Activated T-helper 2 cell treated with anti-CD3 and anti-CD28 coated beads, Interferon-gamma antibody, Interleukin-2, Interleukin-4, amounts not matched to agents 10 μg/mL and 5 μg/mL and 100 μg/mL, durations not matched to agents 14 hours and 24 hours and 36 hours (primary cell): ENCODE measurements around the gene PPP1R14D. TPM values are rescaled to one million over a fixed set of nuclear protein-coding genes. Genes with fewer than 3 reads are reported as not detected.

ENCODE experiments used
- DNase-seq: peaks from one replicate; pipeline ENCODE4 v3.0.0; 2021; ENCODE audit warnings: low spot score
- H3K27ac Mint-ChIP-seq: one replicate; pipeline ENCODE4 v1.8.0; 2021; ENCODE audit warnings: mixed read lengths
- H3K27me3 Mint-ChIP-seq: one replicate; pipeline ENCODE4 v1.8.0; 2021; ENCODE audit warnings: low read depth, mixed read lengths
- H3K36me3 Mint-ChIP-seq: one replicate; pipeline ENCODE4 v1.8.0; 2021; ENCODE audit warnings: low read depth, mixed read lengths
- H3K4me1 Mint-ChIP-seq: one replicate; pipeline ENCODE4 v1.8.0; 2021; ENCODE audit warnings: low read depth, mixed read lengths
- H3K4me3 Mint-ChIP-seq: one replicate; pipeline ENCODE4 v1.8.0; 2021; ENCODE audit warnings: low read depth, mild to moderate bottlenecking, moderate library complexity, mixed read lengths
- H3K9me3 Mint-ChIP-seq: one replicate; pipeline ENCODE4 v1.8.0; 2021; ENCODE audit warnings: mixed read lengths
- intact Hi-C: fragments of 100-400 bp; cut with micrococcal nuclease; formaldehyde crosslinking; loops from one replicate; pipeline ENCODE4 v1.15.1; 2023
- total RNA-seq: library from RNA; stranded (reverse); gene quantifications from 2 replicates; pipeline ENCODE4 v1.2.3, GENCODE V29; 2022

The PPP1R14D gene
- total RNA-seq, 1 donor from 2014 or later: not detected

DNA sequence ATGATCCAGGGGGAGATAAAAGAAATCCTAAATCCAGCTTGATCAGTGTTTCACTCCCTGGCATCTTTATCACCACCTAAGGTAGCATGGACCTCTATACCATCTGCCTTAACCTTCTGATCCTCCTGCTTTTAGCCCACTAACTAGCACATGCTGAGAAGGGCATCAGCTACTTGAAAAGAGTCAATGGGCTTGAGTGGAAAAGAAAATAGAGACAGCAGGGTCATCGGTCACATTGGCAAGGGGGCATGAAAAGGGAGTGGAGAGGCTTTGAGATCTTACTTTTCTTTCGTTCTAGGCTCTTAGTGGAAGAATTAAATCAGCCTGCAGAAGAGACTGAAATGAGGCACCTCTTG, 21.9 kb downstream of the PPP1R14D start:
- Mint-ChIP-seq H3K27me3 (no peaks in the 10 kb centered on the region), H3K9me3 (no peaks in the 10 kb centered on the region), H3K4me3 (peak overlapping the region; percentile 96), H3K4me1 (peaks cover 21% of the 10 kb centered on the region), H3K36me3 (peaks cover 22% of the 10 kb centered on the region), H3K27ac (peak overlapping the region; percentile 98)
- intact Hi-C loops: loop anchor here (1.0 kb wide), 5 partner anchors 38 to 425 kb away; partner anchors contain the start of genes CHP1, RMDN3, SPINT1 and VPS18
- no peak for DNase-seq

DNA sequence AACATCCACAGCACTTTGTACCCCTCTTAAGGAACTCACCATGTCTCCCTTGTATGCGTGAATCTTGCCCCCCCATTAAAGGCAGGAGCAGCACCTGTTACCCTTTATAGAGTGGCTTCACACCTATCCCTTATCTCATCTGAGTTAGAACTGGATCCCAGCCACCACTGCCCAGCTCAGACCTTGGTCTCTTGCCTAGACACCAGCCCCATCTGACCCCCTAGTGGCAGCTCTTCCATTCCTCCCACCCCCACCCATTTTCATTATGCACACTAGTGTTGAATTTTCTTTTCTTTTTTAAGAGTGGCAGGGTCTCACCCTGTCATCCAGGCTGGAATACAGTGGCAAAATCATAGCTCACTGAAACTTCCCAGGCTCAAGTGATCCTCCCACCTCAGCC, 24.8 kb downstream of the PPP1R14D start:
- no peaks in the 10 kb centered on the region for H3K27me3 Mint-ChIP-seq
- no peak overlapping the region for H3K4me3 Mint-ChIP-seq
- H3K27ac Mint-ChIP-seq: no peak overlapping the region
- no peak for DNase-seq
- no peaks in the 10 kb centered on the region for H3K9me3 Mint-ChIP-seq
- intact Hi-C loops: no loop called here
- peaks cover 17% of the 10 kb centered on the region for H3K4me1 Mint-ChIP-seq
- H3K36me3 Mint-ChIP-seq: peaks cover 12% of the 10 kb centered on the region

DNA sequence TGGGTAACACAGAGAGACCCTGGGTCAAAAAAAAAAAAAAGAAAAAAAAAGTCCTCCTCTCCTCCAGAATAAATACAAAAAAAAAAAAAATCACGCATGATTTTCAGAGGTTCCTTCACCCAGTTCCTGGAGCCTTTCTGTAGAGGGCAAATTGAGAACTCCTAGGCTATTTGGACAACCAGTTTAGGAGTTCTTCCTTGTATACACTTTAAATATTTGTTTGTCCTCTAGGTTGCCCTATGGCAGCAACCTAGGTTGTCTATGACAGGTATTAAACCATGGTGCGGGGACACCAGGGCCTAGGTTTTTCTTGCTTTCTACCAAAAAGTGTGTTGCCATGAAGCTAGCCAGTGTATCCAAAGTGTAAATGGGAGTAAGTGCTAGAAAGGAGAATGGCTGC, 25.4 kb downstream of the PPP1R14D start:
- intact Hi-C loops: no loop called here
- H3K27ac Mint-ChIP-seq: no peak overlapping the region
- DNase-seq: no peak
- no peaks in the 10 kb centered on the region for H3K9me3 Mint-ChIP-seq
- peaks cover 16% of the 10 kb centered on the region for H3K36me3 Mint-ChIP-seq
- no peaks in the 10 kb centered on the region for H3K27me3 Mint-ChIP-seq
- no peak overlapping the region for H3K4me3 Mint-ChIP-seq
- H3K4me1 Mint-ChIP-seq: peaks cover 15% of the 10 kb centered on the region

GRCh38 chr15:40799523-40799922, 29.0 kb downstream of the PPP1R14D start:
- H3K4me1 Mint-ChIP-seq: peaks cover 14% of the 10 kb centered on the region
- H3K27me3 Mint-ChIP-seq: no peaks in the 10 kb centered on the region
- intact Hi-C loops: no loop called here
- H3K27ac Mint-ChIP-seq: peak overlapping the region; percentile 1
- H3K36me3 Mint-ChIP-seq: peaks cover 20% of the 10 kb centered on the region
- DNase-seq: no peak
- no peaks in the 10 kb centered on the region for H3K9me3 Mint-ChIP-seq
- H3K4me3 Mint-ChIP-seq: no peak overlapping the region

DNA sequence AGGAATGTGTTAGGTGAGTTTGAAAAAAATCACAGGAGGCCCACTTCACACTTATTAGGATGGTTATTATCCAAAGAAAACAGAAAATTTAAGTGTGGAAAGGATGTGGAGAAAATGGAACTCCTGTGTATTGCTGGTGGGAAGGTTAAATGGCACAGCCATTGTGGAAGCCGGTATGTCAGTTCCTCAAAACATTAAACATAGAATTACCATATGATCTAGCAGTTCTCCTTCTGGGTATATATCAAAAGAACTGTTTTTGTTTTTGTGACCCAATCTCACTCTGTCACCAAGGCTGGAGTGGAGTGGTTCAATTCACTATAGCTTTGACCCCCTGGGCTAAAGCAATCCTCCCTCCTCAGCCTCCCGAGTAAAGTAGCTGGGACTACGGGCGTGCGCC, 32.0 kb downstream of the PPP1R14D start:
- Mint-ChIP-seq H3K4me1 (peaks cover 16% of the 10 kb centered on the region), H3K9me3 (no peaks in the 10 kb centered on the region), H3K27ac (no peak overlapping the region), H3K4me3 (no peak overlapping the region), H3K36me3 (peaks cover 26% of the 10 kb centered on the region), H3K27me3 (no peaks in the 10 kb centered on the region)
- intact Hi-C loops: no loop called here
- no peak for DNase-seq

DNA sequence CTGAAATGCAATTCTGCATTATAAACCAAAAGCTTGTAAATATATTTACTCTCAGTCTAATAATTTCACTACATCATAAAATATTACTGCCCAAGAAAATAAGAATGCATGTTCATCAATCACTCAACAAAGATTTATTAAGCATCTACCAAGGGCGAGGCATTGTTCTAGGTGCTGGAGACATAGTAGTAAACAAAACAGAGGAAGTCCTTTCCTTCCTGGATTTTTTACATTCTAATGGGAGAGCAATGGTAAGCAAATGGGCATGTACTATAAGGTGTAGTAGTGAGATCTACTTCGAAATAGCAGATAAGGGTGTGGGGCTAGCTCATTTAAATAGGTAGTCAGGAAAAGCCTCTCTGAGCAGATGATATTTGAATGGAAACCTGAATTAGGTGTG, 32.5 kb downstream of the PPP1R14D start:
- no peaks in the 10 kb centered on the region for H3K9me3 Mint-ChIP-seq

GRCh38 chr15:40793216-40793989, 35.1 kb downstream of the PPP1R14D start:
- DNase-seq: no peak
- intact Hi-C loops: no loop called here
- Mint-ChIP-seq H3K27me3 (no peaks in the 10 kb centered on the region), H3K9me3 (no peaks in the 10 kb centered on the region), H3K4me3 (no peak overlapping the region), H3K27ac (peak overlapping the region; percentile 42), H3K36me3 (peaks cover 17% of the 10 kb centered on the region), H3K4me1 (peaks cover 15% of the 10 kb centered on the region)

More for the DNA sequence above, 32.5 kb downstream of the PPP1R14D start:
- Mint-ChIP-seq H3K36me3 (peaks cover 24% of the 10 kb centered on the region), H3K27me3 (no peaks in the 10 kb centered on the region), H3K4me1 (peaks cover 16% of the 10 kb centered on the region), H3K27ac (no peak overlapping the region), H3K4me3 (no peak overlapping the region)
- intact Hi-C loops: no loop called here
- DNase-seq: no peak

DNA sequence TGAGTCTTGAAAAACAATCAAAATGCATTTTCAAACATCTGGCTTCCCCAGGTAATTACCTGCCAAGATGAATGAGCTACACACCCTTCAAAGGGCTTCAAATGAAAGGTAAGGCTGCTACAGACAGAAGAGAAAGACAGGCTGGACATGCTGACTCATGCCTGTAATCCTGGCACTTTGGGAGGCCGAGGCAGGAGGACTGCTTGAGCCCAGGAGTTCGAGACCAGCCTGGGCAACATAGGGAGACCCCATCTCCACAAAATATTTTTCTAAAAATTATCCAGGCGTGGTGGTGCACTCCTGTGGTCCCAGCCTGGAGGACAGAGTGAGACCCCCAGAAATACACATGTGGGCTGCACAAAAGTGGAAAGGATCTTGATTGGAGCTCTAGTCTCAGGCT, 36.1 kb downstream of the PPP1R14D start:
- no peak for DNase-seq
- Mint-ChIP-seq H3K4me3 (no peak overlapping the region), H3K36me3 (peaks cover 10% of the 10 kb centered on the region), H3K27me3 (no peaks in the 10 kb centered on the region), H3K27ac (no peak overlapping the region), H3K4me1 (peaks cover 18% of the 10 kb centered on the region), H3K9me3 (no peaks in the 10 kb centered on the region)
- intact Hi-C loops: no loop called here

DNA sequence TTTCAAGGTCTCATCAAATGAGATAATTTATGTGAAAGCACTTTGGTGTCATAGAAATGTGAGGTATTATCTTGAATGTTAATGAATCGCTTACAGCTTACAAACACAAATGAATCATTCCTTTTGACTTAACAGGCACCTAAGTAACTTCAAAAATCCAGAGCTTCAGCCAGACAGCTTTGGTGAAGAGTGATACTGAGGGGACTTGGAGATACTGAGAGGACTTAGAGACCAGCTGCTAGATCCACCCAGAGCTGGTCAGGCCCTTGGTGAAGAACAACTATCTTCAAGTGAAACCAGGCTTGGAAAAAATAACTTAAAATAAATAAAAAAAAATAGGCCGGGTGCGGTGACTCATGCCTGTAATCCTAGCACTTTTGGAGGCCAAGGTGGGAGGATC, 37.8 kb downstream of the PPP1R14D start:
- Mint-ChIP-seq H3K9me3 (no peaks in the 10 kb centered on the region), H3K36me3 (peaks cover 10% of the 10 kb centered on the region)
- no peak for DNase-seq

DNA sequence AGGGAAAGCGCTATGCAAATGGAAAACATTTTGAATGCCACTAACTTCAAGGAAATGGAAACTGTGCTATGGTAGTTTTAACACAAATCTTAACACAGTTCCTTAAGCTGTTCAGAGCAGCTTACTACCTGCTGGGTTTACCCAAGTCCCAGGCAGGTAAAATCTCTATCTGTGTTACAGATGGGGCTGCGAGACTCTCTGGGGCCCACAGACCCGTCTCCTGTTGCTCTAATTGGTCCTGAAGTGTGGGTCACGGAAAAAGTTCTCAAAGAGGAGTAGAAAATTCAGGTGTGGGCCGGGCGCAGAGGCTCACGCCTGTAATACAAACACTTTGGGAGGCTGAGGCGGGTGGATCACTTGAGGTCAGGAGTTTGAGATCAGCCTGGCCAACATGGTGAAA, 38.5 kb downstream of the PPP1R14D start:
- no peaks in the 10 kb centered on the region for H3K27me3 Mint-ChIP-seq
- H3K36me3 Mint-ChIP-seq: peaks cover 10% of the 10 kb centered on the region
- intact Hi-C loops: no loop called here
- peaks cover 20% of the 10 kb centered on the region for H3K4me1 Mint-ChIP-seq
- H3K27ac Mint-ChIP-seq: no peak overlapping the region
- no peak overlapping the region for H3K4me3 Mint-ChIP-seq
- no peaks in the 10 kb centered on the region for H3K9me3 Mint-ChIP-seq
- no peak for DNase-seq

More for the DNA sequence above, 37.8 kb downstream of the PPP1R14D start:
- Mint-ChIP-seq H3K4me1 (peaks cover 20% of the 10 kb centered on the region), H3K4me3 (no peak overlapping the region), H3K27ac (no peak overlapping the region), H3K27me3 (no peaks in the 10 kb centered on the region)
- intact Hi-C loops: no loop called here

DNA sequence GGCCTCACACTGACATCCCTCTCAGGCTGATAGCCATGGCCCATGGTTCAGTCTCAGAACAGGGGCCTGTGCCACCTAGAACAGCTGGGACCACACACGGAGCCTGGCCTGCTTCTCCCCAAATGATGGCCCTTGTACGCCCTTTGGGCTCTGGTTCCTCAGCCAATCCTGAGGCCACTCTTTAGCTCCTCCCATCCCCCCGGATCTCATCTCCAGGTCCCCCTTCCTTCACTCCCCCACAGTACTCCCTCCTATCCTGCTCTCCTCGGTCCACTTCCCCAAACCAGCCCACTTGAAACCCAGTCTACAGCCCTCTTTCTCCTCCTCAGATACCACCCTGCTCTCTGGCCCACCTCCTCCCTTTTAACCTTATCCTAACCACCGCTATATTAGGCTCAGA, 39.4 kb downstream of the PPP1R14D start:
- no peaks in the 10 kb centered on the region for H3K9me3 Mint-ChIP-seq
- H3K27me3 Mint-ChIP-seq: no peaks in the 10 kb centered on the region
- H3K4me3 Mint-ChIP-seq: no peak overlapping the region
- H3K36me3 Mint-ChIP-seq: peaks cover 10% of the 10 kb centered on the region
- H3K4me1 Mint-ChIP-seq: peaks cover 20% of the 10 kb centered on the region
- H3K27ac Mint-ChIP-seq: peak overlapping the region; percentile 9
- intact Hi-C loops: no loop called here
- no peak for DNase-seq

- Mint-ChIP-seq H3K4me1 (peaks cover 17% of the 10 kb centered on the region), H3K4me3 (no peak overlapping the region), H3K9me3 (no peaks in the 10 kb centered on the region), H3K27me3 (no peaks in the 10 kb centered on the region), H3K36me3 (peaks cover 7% of the 10 kb centered on the region), H3K27ac (peak overlapping the region; percentile 15)
- DNase-seq: no peak
- intact Hi-C loops: no loop called here
These were observed 40.5 kb downstream of the PPP1R14D start for GRCh38 chr15:40787991-40788390.

DNA sequence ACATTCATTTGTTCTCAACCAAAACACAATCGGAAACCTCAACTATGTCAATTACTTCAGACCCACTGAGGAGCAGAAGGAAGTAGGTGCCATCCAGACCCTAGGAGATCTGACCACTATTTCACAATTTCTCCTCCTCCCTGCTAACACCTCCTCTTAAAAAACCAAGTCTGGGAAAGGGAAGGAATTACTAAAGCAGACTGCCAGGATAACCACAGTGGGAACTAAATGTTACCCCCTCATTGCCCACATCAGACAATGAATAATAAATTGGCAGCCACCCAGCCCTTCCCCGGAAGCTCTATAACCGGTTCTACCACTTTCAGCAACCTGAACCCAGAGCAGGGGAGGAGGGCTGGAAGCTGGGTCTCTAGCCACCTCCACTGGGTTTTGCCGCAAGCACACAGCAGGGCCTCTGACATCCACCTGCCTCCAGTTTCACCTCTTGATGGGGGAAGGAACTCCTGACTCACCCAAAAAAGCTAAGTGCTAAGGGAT, 41.1 kb downstream of the PPP1R14D start:
- H3K4me1 Mint-ChIP-seq: peaks cover 20% of the 10 kb centered on the region
- no peaks in the 10 kb centered on the region for H3K9me3 Mint-ChIP-seq
- no peak overlapping the region for H3K4me3 Mint-ChIP-seq
- intact Hi-C loops: no loop called here
- peaks cover 7% of the 10 kb centered on the region for H3K36me3 Mint-ChIP-seq
- no peak for DNase-seq
- H3K27ac Mint-ChIP-seq: peak overlapping the region; percentile 15
- no peaks in the 10 kb centered on the region for H3K27me3 Mint-ChIP-seq
